ENCODE measurements around the gene TMUB1.

The TMUB1 gene

DNA sequence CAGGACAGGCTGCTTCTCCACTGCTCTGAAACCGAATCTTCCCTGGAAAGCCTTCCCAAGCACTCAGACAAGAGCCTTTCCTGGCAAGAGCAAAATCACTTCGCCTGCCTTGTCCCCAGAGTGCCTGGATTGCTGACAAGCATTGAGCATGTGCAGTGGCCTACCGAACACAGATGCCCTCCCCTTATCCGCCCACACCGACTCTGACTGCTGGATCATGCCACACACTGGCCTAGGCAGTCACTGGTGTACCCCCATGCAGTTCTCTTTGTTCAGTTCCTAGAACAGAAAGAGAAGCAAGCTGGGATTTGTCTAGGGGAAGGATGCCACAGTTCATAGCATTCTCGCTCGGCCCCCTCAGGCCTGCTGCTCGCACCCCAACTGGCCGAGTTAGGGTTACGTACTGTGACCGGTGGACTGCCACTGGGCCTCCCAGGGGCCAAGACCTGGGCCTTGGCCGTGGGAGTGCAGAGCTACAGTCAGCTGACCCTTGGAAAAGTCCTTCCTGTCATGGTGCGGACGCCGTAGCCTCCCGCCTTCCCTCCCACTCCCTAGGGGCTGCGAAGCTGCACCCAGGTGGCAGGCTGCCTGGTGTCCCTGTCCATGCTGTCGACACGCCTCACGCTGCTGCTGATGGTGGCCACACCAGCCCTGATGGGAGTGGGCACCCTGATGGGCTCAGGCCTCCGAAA, 48.1 kb downstream of the TMUB1 start:
- in situ Hi-C loops (cut with MboI; ENCODE audit: low sequenced_read_pairs) = no loop called here

DNA sequence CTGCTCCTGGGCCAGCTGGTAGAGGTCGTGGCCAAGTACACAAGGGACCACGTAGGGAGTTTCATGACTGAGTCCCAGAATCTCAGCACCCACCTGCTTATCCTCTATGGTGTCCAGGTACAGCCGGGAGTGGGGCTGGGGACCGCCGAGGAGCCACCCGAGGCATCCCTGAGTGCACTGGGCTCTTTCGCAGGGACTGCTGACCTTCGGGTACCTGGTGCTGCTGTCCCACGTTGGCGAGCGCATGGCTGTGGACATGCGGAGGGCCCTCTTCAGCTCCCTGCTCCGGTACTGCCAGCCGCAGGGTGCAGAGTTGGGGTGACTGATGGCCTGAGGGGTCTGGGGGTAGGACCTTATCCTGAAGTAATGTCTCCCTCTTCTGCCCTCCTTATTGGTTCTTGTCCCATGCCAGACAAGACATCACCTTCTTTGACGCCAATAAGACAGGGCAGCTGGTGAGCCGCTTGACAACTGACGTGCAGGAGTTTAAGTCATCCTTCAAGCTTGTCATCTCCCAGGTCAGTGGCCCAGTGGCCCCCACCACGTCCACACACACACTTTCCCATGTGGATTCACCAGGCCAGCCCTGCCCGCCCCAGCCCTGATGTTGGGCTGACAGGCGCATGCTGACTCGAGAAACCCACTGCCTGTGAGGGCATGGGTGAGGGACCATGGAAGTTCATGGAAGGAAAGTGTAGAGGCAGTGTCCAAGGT, 48.8 kb downstream of the TMUB1 start:
- in situ Hi-C loops (cut with MboI; ENCODE audit: low sequenced_read_pairs) = no loop called here

DNA sequence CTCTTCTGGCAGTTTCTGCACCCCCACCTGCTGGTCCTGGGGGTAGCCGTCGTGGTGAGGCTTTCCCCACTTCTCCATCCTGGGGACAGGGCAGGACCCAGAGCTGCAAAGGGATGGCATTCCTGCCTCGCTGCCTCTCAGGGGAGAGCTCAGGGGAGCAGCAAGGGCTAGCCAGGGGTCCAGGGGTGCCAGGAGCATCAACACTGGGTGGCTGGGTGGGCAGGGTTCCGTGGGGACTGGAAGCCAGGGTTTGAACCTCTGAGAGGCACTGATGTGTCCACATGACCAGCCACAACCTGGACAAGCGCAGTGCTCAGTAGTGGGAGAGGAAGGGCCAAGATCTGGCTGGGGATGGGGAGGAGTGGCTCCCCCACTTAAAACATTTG, 49.4 kb downstream of the TMUB1 start:
- in situ Hi-C loops (cut with MboI; ENCODE audit: low sequenced_read_pairs) = no loop called here

- in situ Hi-C loops (cut with MboI; ENCODE audit: low sequenced_read_pairs) = no loop called here
These were observed 50.1 kb downstream of the TMUB1 start for GRCh38 chr7:151032936-151033863.

All from HL-60/S4 (cell line).